ENCODE results near the gene ARL2. TPM values are rescaled to one million over a fixed set of nuclear protein-coding genes. Genes with fewer than 3 reads are reported as not detected.

Gene ARL2
- total and polyA plus RNA-seq, 2 donors (not counting 1 experiment from before 2014, with no cell fraction given), result 99.2 to 138 TPM

GRCh38 chr11:65058012-65058411, 44.1 kb downstream of the ARL2 start:
- Histone ChIP-seq H2AFZ (ENCODE audit: low read length) (no peak overlapping the region), H3K9me3 (ENCODE audit: control insufficient read depth, insufficient read depth, low read depth, low read length) (no peaks in the 10 kb centered on the region), H4K20me1 (ENCODE audit: control insufficient read depth, extremely low read depth, insufficient read depth, low read length) (no peaks in the 10 kb centered on the region), H3K27ac (ENCODE audit: insufficient read depth, low read length) (no peak overlapping the region), H3K79me2 (ENCODE audit: control insufficient read depth, insufficient read depth, low read length) (no peaks in the 10 kb centered on the region), H3K9ac (ENCODE audit: insufficient read depth, low read length) (no peak overlapping the region), H3K27me3 (ENCODE audit: control insufficient read depth, insufficient read depth, low read length) (peaks cover 8% of the 10 kb centered on the region), H3K4me3 (replicated peaks in 1 of 4; ENCODE audit: control extremely low read depth in 1 of 4, insufficient read depth in 1 of 4, low read depth in 3 of 4, low read length in 4 of 4) (no peak overlapping the region), H3K4me2 (ENCODE audit: extremely low read depth, insufficient read depth, low read length) (no peak overlapping the region), H3K4me1 (ENCODE audit: control insufficient read depth, extremely low read depth, insufficient read depth, low read length) (no peaks in the 10 kb centered on the region), H3K36me3 (ENCODE audit: control insufficient read depth, insufficient read depth, low read length) (no peaks in the 10 kb centered on the region)
- TF ChIP-seq EZH2 (IDR thresholded peaks at IDR 0.05; ENCODE audit: low read length, missing control alignments), result no peak
- TF ChIP-seq CTCF (conservative IDR thresholded peaks at IDR 0.05 in 1 of 2, IDR thresholded peaks at IDR 0.05 in 1 of 2; ENCODE audit: low read depth in 1 of 2, low read length in 2 of 2), result no peak
- DNase-seq (ENCODE audit: low read depth in 2 of 2), result no peak

GRCh38 chr11:65058419-65059054, 44.6 kb downstream of the ARL2 start, which contains the start of gene NAALADL1:
NAALADL1 (minus strand) TSS chr11:65058553; CDS start chr11:65058521, 32 bp downstream.
- TF ChIP-seq EZH2 (IDR thresholded peaks at IDR 0.05; ENCODE audit: low read length, missing control alignments) (no peak), CTCF (conservative IDR thresholded peaks at IDR 0.05 in 1 of 2, IDR thresholded peaks at IDR 0.05 in 1 of 2; ENCODE audit: low read depth in 1 of 2, low read length in 2 of 2) (no peak)
- no peaks in the 10 kb centered on the region for H3K9me3 ChIP-seq (ENCODE audit: control insufficient read depth, insufficient read depth, low read depth, low read length)
- no peak for DNase-seq (ENCODE audit: low read depth in 2 of 2)

GRCh38 chr11:65059523-65059922, 45.6 kb downstream of the ARL2 start:
- Histone ChIP-seq H4K20me1 (ENCODE audit: control insufficient read depth, extremely low read depth, insufficient read depth, low read length) (no peaks in the 10 kb centered on the region), H3K4me2 (ENCODE audit: extremely low read depth, insufficient read depth, low read length) (no peak overlapping the region), H3K36me3 (ENCODE audit: control insufficient read depth, insufficient read depth, low read length) (no peaks in the 10 kb centered on the region), H2AFZ (ENCODE audit: low read length) (no peak overlapping the region), H3K4me1 (ENCODE audit: control insufficient read depth, extremely low read depth, insufficient read depth, low read length) (no peaks in the 10 kb centered on the region), H3K27ac (ENCODE audit: insufficient read depth, low read length) (no peak overlapping the region), H3K27me3 (ENCODE audit: control insufficient read depth, insufficient read depth, low read length) (peaks cover 6% of the 10 kb centered on the region), H3K4me3 (replicated peaks in 1 of 4; ENCODE audit: control extremely low read depth in 1 of 4, insufficient read depth in 1 of 4, low read depth in 3 of 4, low read length in 4 of 4) (no peak overlapping the region), H3K79me2 (ENCODE audit: control insufficient read depth, insufficient read depth, low read length) (no peaks in the 10 kb centered on the region), H3K9me3 (ENCODE audit: control insufficient read depth, insufficient read depth, low read depth, low read length) (no peaks in the 10 kb centered on the region), H3K9ac (ENCODE audit: insufficient read depth, low read length) (no peak overlapping the region)
- DNase-seq (ENCODE audit: low read depth in 2 of 2), result no peak
- no peak for TF ChIP-seq CTCF (conservative IDR thresholded peaks at IDR 0.05 in 1 of 2, IDR thresholded peaks at IDR 0.05 in 1 of 2; ENCODE audit: low read depth in 1 of 2, low read length in 2 of 2)
- TF ChIP-seq EZH2 (IDR thresholded peaks at IDR 0.05; ENCODE audit: low read length, missing control alignments), result no peak

More at GRCh38 chr11:65058419-65059054, 44.6 kb downstream of the ARL2 start, which contains the start of gene NAALADL1:
- Histone ChIP-seq H3K79me2 (ENCODE audit: control insufficient read depth, insufficient read depth, low read length) (no peaks in the 10 kb centered on the region), H3K36me3 (ENCODE audit: control insufficient read depth, insufficient read depth, low read length) (no peaks in the 10 kb centered on the region), H3K27me3 (ENCODE audit: control insufficient read depth, insufficient read depth, low read length) (peaks cover 8% of the 10 kb centered on the region), H3K27ac (ENCODE audit: insufficient read depth, low read length) (no peak within 1 kb of the TSS), H3K4me2 (ENCODE audit: extremely low read depth, insufficient read depth, low read length) (no peak within 1 kb of the TSS), H3K9ac (ENCODE audit: insufficient read depth, low read length) (no peak within 1 kb of the TSS), H3K4me1 (ENCODE audit: control insufficient read depth, extremely low read depth, insufficient read depth, low read length) (no peaks in the 10 kb centered on the region), H3K4me3 (replicated peaks in 1 of 4; ENCODE audit: control extremely low read depth in 1 of 4, insufficient read depth in 1 of 4, low read depth in 3 of 4, low read length in 4 of 4) (no peak within 1 kb of the TSS), H4K20me1 (ENCODE audit: control insufficient read depth, extremely low read depth, insufficient read depth, low read length) (no peaks in the 10 kb centered on the region), H2AFZ (ENCODE audit: low read length) (no peak within 1 kb of the TSS)
